PC-9 (cell line): ENCODE data around the gene ATIC. TPM values are rescaled to one million over a fixed set of nuclear protein-coding genes. Genes with fewer than 3 reads are reported as not detected.

ENCODE experiments used
- BruUV-seq: library from RNA; stranded (reverse); fragments of 400-500 nt; replicated peaks from 2 replicates; lab custom pipeline; 2021; lab: Mats Ljungman, UMichigan
- CTCF ChIA-PET: fragments of 300-600 bp; sonication (Branson Sonifier 250); formaldehyde crosslinking; loops from one replicate; lab custom pipeline; 2022; ENCODE audit warnings: antibody characterized with exemption; lab: Charles Lee
- POLR2A ChIA-PET: fragments of 300-600 bp; sonication (Branson Sonifier 250); formaldehyde crosslinking; loops from one replicate; lab custom pipeline; 2022; ENCODE audit warnings: antibody characterized with exemption; ENCODE audit not compliant: unreplicated experiment; lab: Charles Lee
- DNase-seq, 2 experiments: peaks; one replicate each; pipeline versions ENCODE4 v3.0.0 to v3.0.0-alpha.2; 2015 to 2022; ENCODE audit warnings: mixed read lengths in 1 of 2
- H2AFZ ChIP-seq: fragments of 200-600 bp; sonication (generic); 2 replicates; pipeline ENCODE4 v1.8.1; 2017; ENCODE audit warnings: antibody characterized with exemption
- H3F3A ChIP-seq: fragments of 200-600 bp; sonication (generic); 2 replicates; pipeline ENCODE4 v1.8.1; 2017; ENCODE audit warnings: antibody characterized with exemption, mild to moderate bottlenecking, low read depth; ENCODE audit not compliant: insufficient read depth
- H3K27ac ChIP-seq: fragments of 200-600 bp; sonication (generic); 2 replicates; pipeline ENCODE4 v1.6.1; 2016; ENCODE audit warnings: mixed run types
- H3K27me3 ChIP-seq: fragments of 200-600 bp; sonication (generic); 2 replicates; pipeline ENCODE4 v1.6.1; 2016; ENCODE audit warnings: low read depth, mixed run types; ENCODE audit not compliant: insufficient read depth
- H3K36me3 ChIP-seq: fragments of 200-600 bp; sonication (generic); 2 replicates; pipeline ENCODE4 v1.6.1; 2016; ENCODE audit warnings: low read depth, mixed run types
- H3K4me1 ChIP-seq: fragments of 200-600 bp; sonication (generic); replicated peaks from 2 replicates; pipeline ENCODE4 v1.6.1; 2016; ENCODE audit warnings: mixed run types; ENCODE audit not compliant: insufficient read depth
- H3K4me2 ChIP-seq: fragments of 200-600 bp; sonication (generic); 2 replicates; pipeline ENCODE4 v1.6.1; 2017; ENCODE audit warnings: mixed run types
- H3K4me3 ChIP-seq: fragments of 200-600 bp; sonication (generic); 2 replicates; pipeline ENCODE4 v1.6.1; 2016; ENCODE audit warnings: mixed run types
- H3K79me2 ChIP-seq: fragments of 200-600 bp; sonication (generic); 2 replicates; pipeline ENCODE4 v1.6.1; 2017; ENCODE audit warnings: low read depth, mixed run types
- H3K9me2 ChIP-seq: fragments of 200-600 bp; sonication (generic); 2 replicates; pipeline ENCODE4 v1.8.1; 2017; ENCODE audit warnings: mild to moderate bottlenecking; ENCODE audit not compliant: insufficient read depth
- H3K9me3 ChIP-seq: fragments of 200-600 bp; sonication (generic); 2 replicates; pipeline ENCODE4 v1.8.1; 2016; ENCODE audit warnings: low read depth; ENCODE audit not compliant: insufficient read depth
- H4K20me1 ChIP-seq: fragments of 200-600 bp; sonication (generic); 2 replicates; pipeline ENCODE4 v1.8.1; 2017; ENCODE audit not compliant: insufficient read depth
- CTCF ChIP-seq: fragments of 200-600 bp; sonication (generic); conservative IDR thresholded peaks from 2 replicates; pipeline ENCODE4 v1.6.1; 2017; ENCODE audit warnings: mixed run types, antibody characterized with exemption, mild to moderate bottlenecking, moderate library complexity
- EZH2 ChIP-seq: fragments of 200-600 bp; sonication (generic); IDR thresholded peaks from 2 replicates; pipeline ENCODE4 v1.8.0; 2017; ENCODE audit warnings: antibody characterized with exemption, low read depth
- intact Hi-C: fragments of 100-400 bp; cut with micrococcal nuclease; formaldehyde crosslinking; loops from one replicate; pipeline ENCODE4 v1.10.0; 2022; ENCODE audit not compliant: unreplicated experiment
- total RNA-seq: library from RNA; stranded (reverse); gene quantifications from 2 replicates; pipeline ENCODE4 v1.2.3, GENCODE V29; 2021

ATIC gene
- total RNA-seq, 1 experiment from 2014 or later, result 290 TPM

GRCh38 chr2:215290980-215291599 is 20.8 kb upstream of the ATIC start:
- no peak for DNase-seq
- H3K4me1 ChIP-seq, result no peaks in the 10 kb centered on the region
- ChIA-PET CTCF (no interaction called here), POLR2A (no interaction called here)
- H3K9me3 ChIP-seq, result no peaks in the 10 kb centered on the region
- intact Hi-C loops, result no loop called here
- no peak for TF ChIP-seq CTCF
- TF ChIP-seq EZH2, result no peak
- H3K9me2 ChIP-seq, result no peaks in the 10 kb centered on the region
- no peaks in the 10 kb centered on the region for H3F3A ChIP-seq
- H3K79me2 ChIP-seq, result no peaks in the 10 kb centered on the region
- BruUV-seq, result no TSS peak
- H4K20me1 ChIP-seq, result no peaks in the 10 kb centered on the region
- H3K4me3 ChIP-seq, result no peak overlapping the region
- no peak overlapping the region for H3K27ac ChIP-seq
- no peak overlapping the region for H2AFZ ChIP-seq
- H3K36me3 ChIP-seq, result no peaks in the 10 kb centered on the region
- no peaks in the 10 kb centered on the region for H3K27me3 ChIP-seq
- no peak overlapping the region for H3K4me2 ChIP-seq

GRCh38 chr2:215293879-215294278 is 18.0 kb upstream of the ATIC start:
- Histone ChIP-seq H3K4me3 (no peak overlapping the region), H3K27me3 (no peaks in the 10 kb centered on the region), H3K9me2 (no peaks in the 10 kb centered on the region), H3K4me1 (no peaks in the 10 kb centered on the region), H3K4me2 (no peak overlapping the region), H3K27ac (no peak overlapping the region), H2AFZ (no peak overlapping the region), H3F3A (no peaks in the 10 kb centered on the region), H4K20me1 (no peaks in the 10 kb centered on the region), H3K79me2 (no peaks in the 10 kb centered on the region), H3K9me3 (no peaks in the 10 kb centered on the region), H3K36me3 (no peaks in the 10 kb centered on the region)
- ChIA-PET CTCF (interaction anchor here (0.6 kb wide), 1 partner anchor 1191 kb away, joined by 3 read pairs; no protein-coding TSS in a partner anchor), POLR2A (no interaction called here)
- no TSS peak for BruUV-seq
- TF ChIP-seq CTCF (no peak), EZH2 (no peak)
- no peak for DNase-seq
- intact Hi-C loops, result no loop called here

GRCh38 chr2:215299337-215299859 is 12.5 kb upstream of the ATIC start:
- no peak for DNase-seq
- Histone ChIP-seq H3K4me3 (no peak overlapping the region), H3K4me2 (no peak overlapping the region), H3K79me2 (no peaks in the 10 kb centered on the region), H3K27ac (no peak overlapping the region), H3K27me3 (no peaks in the 10 kb centered on the region), H3K36me3 (no peaks in the 10 kb centered on the region), H3F3A (no peaks in the 10 kb centered on the region), H4K20me1 (no peaks in the 10 kb centered on the region), H2AFZ (no peak overlapping the region), H3K4me1 (no peaks in the 10 kb centered on the region), H3K9me3 (0 out of 2 replicates have a peak, but pooled peaks cover 4% of the 10 kb centered on the region), H3K9me2 (no peaks in the 10 kb centered on the region)
- CTCF ChIA-PET, result no interaction called here
- POLR2A ChIA-PET, result interaction anchor here (0.9 kb wide), 1 partner anchor 369 kb away, joined by 8 read pairs; no protein-coding TSS in a partner anchor
- TF ChIP-seq CTCF, result no peak
- no peak for TF ChIP-seq EZH2
- intact Hi-C loops, result no loop called here
- BruUV-seq, result no TSS peak
